ENCODE results near the gene ADGRB3. TPM values are rescaled to one million over a fixed set of nuclear protein-coding genes. Genes with fewer than 3 reads are reported as not detected.

ADGRB3 gene
- total and polyA plus RNA-seq, 2 donors (not counting 3 experiments of a cell fraction or from before 2014, with no cell fraction given): not detected

DNA sequence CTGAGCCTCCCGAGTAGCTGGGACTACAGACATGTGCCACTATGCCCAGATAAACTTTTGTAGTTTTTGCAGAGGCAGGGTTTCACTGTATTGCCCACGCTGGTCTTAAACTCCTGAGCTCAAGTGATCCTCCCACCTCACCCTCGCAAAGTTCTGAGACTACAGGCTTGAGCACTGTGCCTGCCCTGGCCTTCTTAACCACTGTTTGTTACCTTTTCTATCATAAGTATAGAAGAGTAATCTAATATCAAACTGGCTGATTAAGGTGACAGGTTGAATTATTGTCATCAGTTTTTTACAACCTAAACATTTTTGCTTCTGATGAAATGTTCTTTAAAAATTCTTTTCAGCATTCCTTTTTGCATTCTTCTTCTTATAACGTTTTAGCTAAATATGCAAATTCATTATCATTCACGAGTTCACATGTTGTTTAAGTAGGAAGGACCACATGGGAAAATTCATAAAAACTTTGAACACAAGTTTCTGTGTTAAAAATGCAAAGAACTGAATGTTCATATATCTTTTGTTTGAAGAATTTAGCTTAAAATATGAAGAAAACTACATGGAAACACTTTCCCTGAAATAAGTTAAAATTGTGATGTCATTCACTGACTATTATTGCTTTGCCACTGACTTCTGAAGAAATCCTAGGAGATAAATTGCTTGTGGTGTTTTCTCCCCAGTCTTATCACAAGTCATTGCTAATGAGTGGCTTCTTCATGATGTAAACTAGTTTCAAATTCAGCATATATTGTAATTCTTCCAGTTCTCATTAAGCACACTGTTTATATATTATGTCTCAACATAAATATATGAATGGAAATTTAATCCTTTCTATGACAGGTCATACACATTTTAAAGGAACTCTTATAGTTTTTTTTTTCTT is 106.7 kb downstream of the ADGRB3 start:
- no peak overlapping the region for H3K4me3 ChIP-seq (replicated peaks in 1 of 3; ENCODE audit: insufficient read depth in 1 of 3, low read depth in 1 of 3, low read length in 3 of 3)
- intact Hi-C loops (cut with micrococcal nuclease) (no loop called here), dilution Hi-C loops (cut with MboI; ENCODE audit: extremely low pct_ligation_motif_present, low sequenced_read_pairs) (no loop called here)
- TF ChIP-seq, protein P1, sequence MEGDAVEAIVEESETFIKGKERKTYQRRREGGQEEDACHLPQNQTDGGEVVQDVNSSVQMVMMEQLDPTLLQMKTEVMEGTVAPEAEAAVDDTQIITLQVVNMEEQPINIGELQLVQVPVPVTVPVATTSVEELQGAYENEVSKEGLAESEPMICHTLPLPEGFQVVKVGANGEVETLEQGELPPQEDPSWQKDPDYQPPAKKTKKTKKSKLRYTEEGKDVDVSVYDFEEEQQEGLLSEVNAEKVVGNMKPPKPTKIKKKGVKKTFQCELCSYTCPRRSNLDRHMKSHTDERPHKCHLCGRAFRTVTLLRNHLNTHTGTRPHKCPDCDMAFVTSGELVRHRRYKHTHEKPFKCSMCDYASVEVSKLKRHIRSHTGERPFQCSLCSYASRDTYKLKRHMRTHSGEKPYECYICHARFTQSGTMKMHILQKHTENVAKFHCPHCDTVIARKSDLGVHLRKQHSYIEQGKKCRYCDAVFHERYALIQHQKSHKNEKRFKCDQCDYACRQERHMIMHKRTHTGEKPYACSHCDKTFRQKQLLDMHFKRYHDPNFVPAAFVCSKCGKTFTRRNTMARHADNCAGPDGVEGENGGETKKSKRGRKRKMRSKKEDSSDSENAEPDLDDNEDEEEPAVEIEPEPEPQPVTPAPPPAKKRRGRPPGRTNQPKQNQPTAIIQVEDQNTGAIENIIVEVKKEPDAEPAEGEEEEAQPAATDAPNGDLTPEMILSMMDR (IDR thresholded peaks at IDR 0.05; ENCODE audit: extremely low read depth in 1 of 2, insufficient read depth in 1 of 2, low read depth in 1 of 2, low read length in 2 of 2): no peak
- TF ChIP-seq, protein P2, sequence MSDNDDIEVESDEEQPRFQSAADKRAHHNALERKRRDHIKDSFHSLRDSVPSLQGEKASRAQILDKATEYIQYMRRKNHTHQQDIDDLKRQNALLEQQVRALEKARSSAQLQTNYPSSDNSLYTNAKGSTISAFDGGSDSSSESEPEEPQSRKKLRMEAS (IDR thresholded peaks at IDR 0.05; ENCODE audit: insufficient read depth, insufficient read length): no peak
- TF ChIP-seq POLR2A (IDR thresholded peaks at IDR 0.05; ENCODE audit: low read depth, low read length): no peak
- TF ChIP-seq POLR2AphosphoS5 (IDR thresholded peaks at IDR 0.05; ENCODE audit: insufficient read depth, low read depth, low read length): no peak
- no peak for TF ChIP-seq FOS (IDR thresholded peaks at IDR 0.05; ENCODE audit: borderline replicate concordance, insufficient read depth, low read length)
- TF ChIP-seq MYC (IDR thresholded peaks at IDR 0.05; ENCODE audit: low read depth, low read length): no peak
- no peak for TF ChIP-seq GATA2 (IDR thresholded peaks at IDR 0.05; ENCODE audit: insufficient read depth, insufficient read length, low read depth, low read length)
- no peak for TF ChIP-seq JUN (IDR thresholded peaks at IDR 0.05; ENCODE audit: borderline replicate concordance, insufficient read depth, insufficient read length, low read depth)
- no peak for TF ChIP-seq EZH2 (IDR thresholded peaks at IDR 0.05; ENCODE audit: borderline replicate concordance, low read depth, low read length, severe bottlenecking)
- H3K4me1 ChIP-seq (ENCODE audit: control insufficient read depth, extremely low read depth, insufficient read depth, low read length): no peaks in the 10 kb centered on the region
- no peak overlapping the region for H3K9ac ChIP-seq (replicated peaks; ENCODE audit: extremely low read depth, insufficient read depth, low read length)
- H3K4me2 ChIP-seq (ENCODE audit: insufficient read depth, low read length): no peak overlapping the region
- H3K9me1 ChIP-seq (replicated peaks; ENCODE audit: control insufficient read depth, extremely low read depth, insufficient read depth, low read length): no peaks in the 10 kb centered on the region
- no peaks in the 10 kb centered on the region for H4K20me1 ChIP-seq (replicated peaks; ENCODE audit: control insufficient read depth, extremely low read depth, insufficient read depth, low read length)
- no peak overlapping the region for H3K27ac ChIP-seq (ENCODE audit: insufficient read depth, low read depth, low read length)
- no peaks in the 10 kb centered on the region for H3K27me3 ChIP-seq (ENCODE audit: control insufficient read depth in 2 of 2, insufficient read depth in 2 of 2, low read length in 2 of 2)
- no peaks in the 10 kb centered on the region for H3K9me3 ChIP-seq (replicated peaks; ENCODE audit: control insufficient read depth, insufficient read depth, low read length)
- CTCF ChIA-PET: no interaction called here
- POLR2A ChIA-PET: no interaction called here
- no peak overlapping the region for H2AFZ ChIP-seq (ENCODE audit: low read depth, low read length)
- FAIRE-seq: no peak
- no peak for DNase-seq (ENCODE audit: low read depth, low spot score)
- no peaks in the 10 kb centered on the region for H3K79me2 ChIP-seq (ENCODE audit: control insufficient read depth, insufficient read depth, low read length)
- H3K36me3 ChIP-seq (ENCODE audit: control insufficient read depth in 2 of 2, extremely low read depth in 1 of 2, insufficient read depth in 2 of 2, low read length in 2 of 2): no peaks in the 10 kb centered on the region
- BruUV-seq (replicated peaks): no TSS peak
